Sciatic nerve (tissue), 2 donors: ENCODE data around the gene MORF4L1. TPM values are rescaled to one million over a fixed set of nuclear protein-coding genes. Genes with fewer than 3 reads are reported as not detected.
"Not testable (repeated sequence)": the region's sequence is repeated elsewhere in the genome, so short reads cannot be mapped to it uniquely, and the experiment has no call there.

Experiments
- ATAC-seq: fragments of 200-7000 bp; cut with Tn5 transposase; one replicate; pipeline ENCODE4 v1.9.1; 2020; ENCODE audit warnings: mild to moderate bottlenecking, moderate library complexity
- DNase-seq: peaks from one replicate; pipeline ENCODE4 v3.0.0-alpha.2; 2020; ENCODE audit warnings: low spot score
- intact Hi-C: fragments of 100-400 bp; cut with DNase I; formaldehyde crosslinking; loops from one replicate; pipeline ENCODE4 v1.14.2; 2022
- total RNA-seq: library from RNA; stranded (reverse); fragmentation: NEBNext Ultra II Directional; extraction: Animal tissue kit (Norgen Biotek cat#: 25700); gene quantifications from one replicate; pipeline ENCODE4 v1.2.1, GENCODE V29; 2021
- donor health status: DM: no; HTN: no; CAD: no.
- donor health status: DM: no; HTN: no; CAD: no.

Gene MORF4L1
- total RNA-seq, 1 donor from 2014 or later: 342 TPM

DNA sequence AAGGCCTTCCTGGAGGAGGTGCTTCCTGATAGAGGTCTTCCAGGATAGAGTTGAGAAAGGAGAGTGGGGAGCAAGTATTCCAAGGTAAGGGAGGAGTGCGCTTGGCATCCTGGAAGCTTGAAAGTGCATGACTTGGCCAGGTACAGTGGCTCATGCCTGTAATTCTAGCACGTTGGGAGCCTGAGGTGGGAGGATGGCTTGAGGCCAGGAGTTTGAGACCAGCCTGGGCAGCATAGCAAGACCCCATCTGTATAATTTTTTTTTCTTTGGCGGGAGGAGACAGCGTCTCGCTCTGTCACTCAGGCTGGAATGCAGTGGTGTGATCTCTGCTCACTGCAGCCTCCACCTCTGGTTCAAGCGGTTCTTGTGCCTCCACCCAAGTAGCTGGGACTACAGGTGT lies 19.2 kb upstream of the MORF4L1 start:
- ATAC-seq (no peak), DNase-seq (no peak)
- intact Hi-C loops: no loop called here

DNA sequence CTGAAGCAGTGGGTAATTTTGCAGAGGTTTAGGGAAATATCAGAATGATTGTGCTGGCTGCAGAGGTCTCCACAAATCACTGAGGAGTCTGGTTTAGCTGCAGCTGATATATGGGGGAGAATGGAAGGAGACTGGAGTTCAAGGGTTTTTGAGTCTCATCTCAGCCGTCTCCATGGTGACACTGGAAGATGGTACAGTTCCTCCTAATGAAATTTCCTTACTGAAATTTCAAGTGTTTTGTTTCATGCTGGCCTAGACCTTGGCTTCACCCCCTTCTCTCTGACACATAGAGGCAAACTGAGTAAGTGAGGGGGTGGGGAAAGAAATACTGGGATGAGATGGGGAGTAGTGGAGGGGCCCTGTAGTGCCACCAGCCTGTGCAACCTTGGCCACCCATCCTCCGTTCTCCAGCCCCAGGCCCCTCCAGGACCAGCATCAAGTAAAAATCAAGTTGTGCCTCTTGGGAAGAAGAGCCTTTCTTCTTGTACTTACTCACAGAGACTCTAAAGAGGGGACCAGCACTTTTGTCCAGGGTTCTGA lies 17.8 kb upstream of the MORF4L1 start:
- ATAC-seq: no peak
- intact Hi-C loops: no loop called here
- no peak for DNase-seq

DNA sequence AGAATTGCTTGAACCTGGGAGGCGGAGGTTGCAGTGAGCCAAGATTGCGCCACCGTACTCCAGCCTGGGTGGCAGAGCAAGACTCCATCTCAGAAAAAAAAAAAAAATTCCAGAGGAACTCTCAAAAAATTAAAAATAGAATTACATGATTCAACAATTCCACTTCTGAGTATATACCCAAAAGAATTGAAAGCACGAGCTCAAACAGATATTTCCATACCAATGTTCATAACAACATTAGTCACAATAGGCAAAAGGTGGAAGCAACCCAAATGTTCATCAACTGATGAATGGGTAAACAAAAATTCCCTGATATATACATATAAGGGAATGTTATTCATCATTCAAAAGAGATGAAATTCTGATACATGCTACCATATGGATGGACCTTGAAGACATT lies 16.9 kb upstream of the MORF4L1 start:
- no peak for DNase-seq
- intact Hi-C loops: no loop called here
- no peak for ATAC-seq

DNA sequence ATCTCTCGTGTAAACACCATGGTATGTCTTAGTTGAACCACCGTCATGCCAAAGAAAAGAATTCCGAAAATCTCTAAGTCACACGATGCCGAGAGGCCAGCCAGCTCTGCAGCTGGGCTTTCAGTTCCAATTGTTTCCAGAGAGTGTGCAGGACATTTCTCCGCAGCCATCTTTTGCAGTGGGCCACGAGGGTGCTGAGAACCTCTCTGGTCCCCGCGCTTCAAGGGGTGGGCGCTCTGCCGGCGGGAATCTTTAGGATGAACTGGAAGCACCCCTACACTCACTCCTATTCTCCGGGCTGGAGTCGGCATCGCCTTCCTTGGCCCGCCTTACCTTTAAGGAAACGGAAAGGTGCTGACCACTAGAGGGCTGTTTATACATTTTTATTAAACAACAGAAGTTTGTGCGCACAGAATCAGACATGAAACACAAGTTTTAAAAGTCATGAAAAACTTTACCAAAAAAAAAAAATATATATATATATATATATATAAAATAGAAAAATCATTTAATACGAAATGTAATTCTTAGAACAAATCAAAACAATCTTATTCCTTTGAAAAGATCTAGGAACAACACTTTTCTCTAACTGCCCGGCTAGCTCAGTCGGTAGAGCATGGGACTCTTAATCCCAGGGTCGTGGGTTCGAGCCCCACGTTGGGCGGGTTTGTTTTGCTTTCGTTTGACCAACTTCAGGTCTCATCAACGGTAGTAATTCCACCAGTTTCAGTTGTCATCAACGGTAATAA lies 12.5 kb upstream of the MORF4L1 start:
- ATAC-seq: peak; percentile 86
- intact Hi-C loops: no loop called here
- DNase-seq: peak; percentile 78

DNA sequence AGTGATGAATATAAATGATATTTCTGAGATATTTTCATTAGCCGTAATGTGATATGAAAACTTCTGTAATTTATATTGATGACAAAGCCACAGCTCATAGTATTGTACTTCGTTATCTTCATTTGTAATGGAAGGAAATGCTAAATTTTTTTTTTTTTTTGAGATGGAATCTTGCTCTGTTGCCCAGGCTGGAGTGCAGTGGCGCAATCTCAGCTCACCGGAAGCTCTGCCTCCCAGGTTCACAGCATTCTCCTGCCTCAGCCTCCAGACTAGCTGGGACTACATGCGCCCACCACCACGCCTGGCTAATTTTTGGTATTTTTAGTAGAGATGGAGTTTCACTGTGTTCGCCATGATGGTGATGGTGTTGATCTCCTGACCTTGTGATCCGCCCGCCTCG lies 7.1 kb upstream of the MORF4L1 start:
- ATAC-seq, intact Hi-C loops, DNase-seq: not testable (repeated sequence)

DNA sequence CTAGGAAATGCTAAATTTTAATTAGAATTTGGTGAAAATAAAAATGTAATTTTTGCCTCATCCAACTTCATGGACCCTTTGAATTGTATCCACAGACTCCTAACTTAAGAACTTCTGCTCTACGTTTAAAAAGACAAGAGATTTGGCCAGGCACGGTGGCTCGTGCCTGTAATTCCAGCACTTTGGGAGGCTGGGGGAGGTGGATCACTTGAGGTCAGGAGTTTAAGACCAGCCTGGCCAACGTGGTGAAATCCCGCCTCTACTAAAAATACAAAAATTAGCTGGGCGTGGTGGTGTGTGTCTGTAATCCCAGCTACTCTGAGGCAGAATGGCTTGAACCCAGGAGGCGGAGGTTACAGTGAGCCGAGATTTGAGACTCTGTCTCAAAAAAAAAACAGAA lies 6.7 kb upstream of the MORF4L1 start:
- intact Hi-C loops, ATAC-seq, DNase-seq: not testable (repeated sequence)

DNA sequence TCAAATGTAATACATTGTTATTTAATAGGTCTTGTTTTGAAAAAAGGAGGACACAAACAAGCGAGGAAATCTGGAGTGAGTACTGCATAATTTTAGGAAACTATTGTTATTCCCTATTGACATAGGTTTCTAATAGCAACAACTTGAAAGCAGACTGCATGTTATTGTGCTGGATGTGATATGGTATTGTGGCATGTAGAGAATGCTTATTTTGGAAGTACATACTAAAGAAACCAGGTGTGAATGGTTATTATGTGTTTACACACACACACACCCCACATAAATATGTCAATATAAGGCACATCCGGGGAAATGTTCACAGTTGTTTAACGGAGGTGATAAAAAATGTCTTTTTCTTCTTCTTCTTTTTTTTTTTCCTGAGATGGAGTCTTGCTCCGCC lies 5.9 kb upstream of the MORF4L1 start:
- peak; percentile 58 for ATAC-seq
- DNase-seq: no peak
- intact Hi-C loops: no loop called here

DNA sequence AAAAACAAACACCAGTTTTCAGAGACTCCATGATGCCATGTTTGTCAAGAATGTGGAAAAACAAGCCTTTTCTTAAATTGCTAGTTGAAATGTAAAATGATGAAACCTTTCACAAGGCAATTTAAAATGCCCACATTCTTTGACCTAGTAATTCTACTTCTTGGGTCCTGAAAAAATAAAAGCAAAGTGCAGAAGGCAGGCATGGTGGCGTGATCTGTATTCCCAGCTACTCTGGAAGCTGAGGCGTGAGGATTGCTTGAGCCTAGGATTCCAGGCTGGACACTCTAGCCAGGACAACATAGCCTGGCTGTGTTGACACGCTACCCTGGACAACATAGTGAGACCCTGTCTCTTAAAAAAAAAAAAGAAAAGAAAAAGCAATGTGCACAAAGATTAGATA lies 4.3 kb upstream of the MORF4L1 start:
- ATAC-seq (no peak), DNase-seq (no peak)
- intact Hi-C loops: no loop called here

DNA sequence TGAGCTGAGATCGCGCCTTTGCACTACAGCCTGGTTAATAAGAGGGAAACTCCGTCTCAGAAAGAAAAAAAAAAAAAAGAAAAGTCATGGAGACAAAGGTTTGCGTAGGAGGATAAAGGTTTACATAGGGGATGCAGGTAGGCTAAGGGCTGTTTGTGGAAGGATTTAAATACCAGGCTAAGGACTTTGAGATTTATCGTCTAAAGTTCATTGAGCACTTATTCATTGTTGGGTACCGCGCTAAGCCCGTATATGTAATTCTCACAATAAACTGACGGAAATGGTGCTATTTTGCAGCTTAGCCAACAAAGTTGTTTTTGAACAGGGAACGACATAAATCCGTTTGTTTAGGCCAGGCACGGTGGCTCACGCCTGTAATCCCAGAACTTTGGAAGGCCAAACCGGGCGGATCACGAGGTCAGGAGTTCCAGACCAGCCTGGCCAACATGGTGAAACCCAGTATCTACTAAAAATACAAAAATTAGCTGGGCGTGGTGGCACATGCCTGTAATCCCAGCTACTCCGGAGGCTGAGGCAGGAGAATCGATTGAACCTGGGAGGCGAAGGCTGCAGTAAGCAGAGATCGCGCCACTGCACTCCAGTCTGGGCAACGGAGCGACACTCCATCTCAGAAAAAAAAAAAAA lies 1.1 kb upstream of the MORF4L1 start:
- DNase-seq, intact Hi-C loops, ATAC-seq: not testable (repeated sequence)

DNA sequence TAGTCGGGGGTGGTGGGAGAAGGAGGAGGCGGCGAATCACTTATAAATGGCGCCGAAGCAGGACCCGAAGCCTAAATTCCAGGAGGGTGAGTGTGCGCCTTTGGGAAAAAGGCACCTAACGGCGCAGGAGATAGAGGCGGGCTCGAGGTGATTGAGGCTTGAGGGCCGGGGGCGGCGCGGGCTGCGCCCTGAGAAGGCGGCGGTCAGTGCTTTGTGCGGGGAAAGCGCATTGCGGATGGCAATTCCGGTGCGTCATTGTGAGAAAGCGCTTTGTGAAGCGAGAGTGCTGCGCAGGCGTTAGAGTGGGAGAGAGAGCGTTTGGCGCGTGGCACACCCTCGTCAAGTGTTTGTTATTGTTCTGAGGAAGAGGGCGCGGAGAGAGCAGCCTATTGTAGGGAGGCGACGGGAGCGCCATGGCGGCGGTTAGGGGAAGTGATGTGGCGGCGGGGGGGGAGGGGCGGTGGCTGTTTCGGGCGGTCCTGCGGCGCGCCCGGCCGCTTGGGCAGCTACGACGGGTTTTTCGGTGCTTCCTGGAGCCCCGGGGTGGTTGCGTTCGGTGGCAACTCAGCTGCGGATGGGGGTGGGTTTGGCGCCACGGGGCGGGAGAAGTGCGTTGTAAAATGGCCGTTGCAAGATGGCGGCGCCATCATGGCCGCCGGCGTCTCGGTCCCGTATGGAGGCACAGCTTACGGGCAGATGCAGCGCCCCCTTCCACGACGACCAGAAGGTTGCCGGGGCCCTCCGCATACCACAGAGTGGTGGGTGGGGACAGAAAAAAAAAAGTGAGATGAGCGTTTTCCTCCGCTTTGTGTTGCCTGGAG lies 492 bp downstream of the MORF4L1 start:
- intact Hi-C loops: no loop called here
- ATAC-seq: peak; percentile 76
- peak; percentile 86 for DNase-seq

DNA sequence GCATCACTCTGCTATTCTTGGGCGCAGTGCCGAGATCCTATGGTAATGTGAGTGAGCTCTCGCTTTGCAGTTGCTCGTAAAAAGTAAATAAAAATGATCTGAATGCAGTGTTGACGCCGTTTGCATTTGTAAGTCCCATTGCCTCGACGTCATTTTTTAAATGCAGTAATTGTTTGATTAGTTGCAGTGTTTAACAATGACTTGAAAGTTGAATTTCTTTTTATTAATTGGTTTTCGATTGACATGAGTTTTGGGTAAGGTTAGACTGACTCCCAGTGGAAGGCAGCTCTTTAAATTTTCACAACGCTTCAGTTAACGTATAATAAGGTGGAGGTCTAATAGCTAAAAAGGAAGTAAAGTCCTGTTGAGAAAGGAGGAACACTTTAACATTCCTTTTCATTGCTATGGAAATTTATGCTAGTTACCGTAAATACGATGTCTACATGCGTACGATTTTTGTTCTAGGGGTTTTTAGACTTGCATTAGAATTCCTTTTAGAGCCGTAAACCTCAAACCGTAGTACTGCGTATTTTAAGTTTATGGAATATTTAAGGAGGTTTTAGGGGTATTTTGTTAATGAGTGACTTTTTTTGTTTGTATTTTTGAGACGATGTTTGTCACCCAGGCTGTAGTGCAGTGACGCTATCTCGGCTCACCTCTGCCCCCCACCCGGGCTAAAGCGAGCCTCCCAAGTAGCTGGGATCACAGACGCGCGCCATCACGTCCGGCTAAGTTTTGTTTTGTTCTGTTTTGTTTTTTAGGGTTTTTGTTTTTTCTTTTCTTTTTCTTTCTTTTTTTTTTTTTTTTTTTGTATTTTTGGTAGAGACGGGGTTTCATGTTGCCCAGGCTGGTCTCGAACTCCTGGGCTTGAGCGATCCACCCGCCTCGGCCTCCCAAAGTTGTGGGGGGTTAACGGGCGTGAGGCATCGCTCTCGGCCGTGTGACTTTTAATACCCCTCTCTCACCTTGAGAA lies 1.4 kb downstream of the MORF4L1 start:
- DNase-seq: no peak
- intact Hi-C loops: no loop called here
- peak; percentile 23 for ATAC-seq

DNA sequence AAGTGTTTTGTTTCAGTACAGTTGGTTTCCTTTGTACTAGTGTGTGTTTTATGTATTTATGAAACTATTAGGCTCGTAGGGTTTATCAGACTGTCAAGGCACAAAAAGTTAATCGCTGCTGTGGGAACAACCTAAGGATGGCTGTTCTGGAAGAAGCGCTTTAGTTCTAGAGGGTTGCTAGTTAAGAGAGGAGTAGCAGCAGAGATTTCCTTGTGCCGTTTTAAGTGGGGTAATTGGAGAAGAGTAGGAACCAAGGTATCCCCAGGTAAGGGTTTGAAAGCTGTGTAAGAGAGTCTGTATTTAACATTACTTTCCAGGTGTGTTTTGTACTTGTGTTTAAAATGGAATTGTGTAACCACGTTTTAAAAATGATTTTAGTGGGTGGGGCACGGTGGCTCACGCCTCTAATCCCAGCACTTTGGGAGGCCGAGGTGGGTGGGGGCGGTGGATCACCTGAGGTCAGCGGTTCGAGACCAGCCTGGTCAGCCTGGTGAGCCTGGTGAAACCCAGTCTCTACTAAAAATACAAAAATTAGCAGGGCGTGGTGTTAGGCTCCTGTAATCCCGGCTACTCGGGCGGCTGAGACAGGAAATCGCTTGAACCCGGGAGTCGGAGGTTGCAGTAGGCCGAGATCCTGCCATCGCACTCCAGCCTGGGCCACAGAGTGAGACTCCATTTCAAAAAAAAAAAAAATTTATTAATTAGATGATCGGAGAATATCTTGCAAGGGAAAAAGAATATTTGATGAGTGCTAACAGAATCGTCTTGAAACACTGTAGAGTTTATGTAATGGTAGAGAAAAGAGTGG lies 2.6 kb downstream of the MORF4L1 start:
- intact Hi-C loops: no loop called here
- no peak for ATAC-seq
- no peak for DNase-seq

DNA sequence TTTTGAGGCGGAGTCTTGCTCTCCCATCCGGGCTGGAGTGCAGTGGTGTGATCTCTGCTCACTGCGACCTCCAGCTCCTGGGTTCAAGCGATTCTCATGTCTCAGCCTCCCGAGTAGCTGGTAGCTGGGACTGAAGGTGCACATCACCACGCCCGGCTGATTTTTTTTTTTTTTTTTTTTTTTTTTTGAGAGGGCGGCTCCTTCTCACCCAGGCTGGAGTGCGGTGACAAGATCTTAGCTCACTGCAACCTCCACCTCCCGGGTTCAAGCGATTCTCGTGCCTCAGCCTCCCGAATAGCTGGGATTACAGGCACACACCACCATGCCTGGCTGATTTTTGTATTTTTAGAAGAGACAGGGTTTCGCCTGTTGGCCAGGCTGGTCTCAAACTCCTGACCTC lies 4.3 kb downstream of the MORF4L1 start:
- intact Hi-C loops, DNase-seq, ATAC-seq: not testable (repeated sequence)

DNA sequence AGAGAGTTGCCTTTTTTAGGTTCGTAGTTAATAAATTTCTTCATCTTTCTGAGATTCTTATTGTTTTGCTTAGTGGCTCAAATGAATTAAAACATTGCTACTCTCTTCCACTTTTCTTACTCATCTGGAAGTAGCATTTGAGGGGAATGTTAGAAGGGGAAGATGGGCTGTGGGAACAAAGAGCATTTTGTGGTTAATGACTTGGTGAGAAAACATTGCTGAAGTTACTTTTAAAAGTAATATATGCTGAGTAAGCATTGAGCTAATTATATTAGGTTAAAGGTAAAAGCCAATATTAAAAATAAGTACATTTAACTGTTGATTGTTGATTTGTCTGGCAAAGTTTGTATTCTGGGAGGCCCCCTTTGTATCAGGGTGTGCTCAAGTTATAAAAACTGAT lies 5.7 kb downstream of the MORF4L1 start:
- ATAC-seq: no peak
- intact Hi-C loops: no loop called here
- no peak for DNase-seq

DNA sequence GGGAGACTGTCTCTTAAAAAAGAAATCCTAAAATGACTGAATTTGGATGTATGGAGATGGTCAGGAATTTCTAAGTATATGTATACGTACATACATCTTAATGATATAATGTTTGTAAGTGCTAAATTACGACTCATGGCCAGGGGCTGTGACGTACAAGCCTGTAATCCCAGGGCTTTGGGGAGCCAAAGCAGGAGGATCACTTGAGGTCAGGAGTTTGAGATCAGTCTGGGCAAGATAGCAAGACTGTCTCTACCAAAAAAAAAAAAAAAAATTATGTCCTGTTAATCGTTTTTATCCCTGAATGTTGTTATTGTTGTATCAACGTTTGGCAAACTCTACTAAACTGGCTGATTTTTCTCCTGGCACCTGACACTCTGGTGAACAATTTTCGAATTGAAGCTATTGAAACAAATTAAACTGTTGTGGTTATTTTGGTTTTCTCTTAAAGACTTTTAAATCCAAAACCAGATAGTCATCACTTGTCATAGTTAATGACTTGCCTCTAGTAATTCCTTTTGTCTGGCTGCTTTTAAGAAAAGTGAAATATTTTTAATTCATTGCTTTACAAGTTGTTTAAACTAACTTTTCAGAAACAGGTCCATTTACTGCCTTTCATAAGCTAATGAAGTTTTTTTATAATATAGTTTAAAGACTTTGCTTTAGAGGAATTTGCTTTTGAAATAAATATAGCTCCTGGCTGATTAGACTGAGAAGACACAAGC lies 7.0 kb downstream of the MORF4L1 start:
- intact Hi-C loops: no loop called here
- ATAC-seq (no peak), DNase-seq (no peak)

DNA sequence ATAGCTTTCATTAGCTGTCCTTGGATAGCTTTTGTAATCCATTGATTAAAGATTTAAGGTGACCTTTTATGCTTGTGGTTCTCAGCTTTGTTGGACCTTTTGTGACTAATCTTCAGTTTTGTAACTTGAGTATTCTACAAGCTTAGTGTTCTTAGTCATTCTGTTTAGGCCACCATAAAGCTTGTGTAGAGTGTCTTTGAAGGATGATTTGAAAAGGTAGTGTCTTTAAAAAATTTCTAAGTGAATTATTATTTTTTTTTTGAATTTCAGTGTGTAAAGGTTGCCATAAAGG lies 7.5 kb downstream of the MORF4L1 start:
- DNase-seq: no peak
- ATAC-seq: no peak
- intact Hi-C loops: no loop called here

DNA sequence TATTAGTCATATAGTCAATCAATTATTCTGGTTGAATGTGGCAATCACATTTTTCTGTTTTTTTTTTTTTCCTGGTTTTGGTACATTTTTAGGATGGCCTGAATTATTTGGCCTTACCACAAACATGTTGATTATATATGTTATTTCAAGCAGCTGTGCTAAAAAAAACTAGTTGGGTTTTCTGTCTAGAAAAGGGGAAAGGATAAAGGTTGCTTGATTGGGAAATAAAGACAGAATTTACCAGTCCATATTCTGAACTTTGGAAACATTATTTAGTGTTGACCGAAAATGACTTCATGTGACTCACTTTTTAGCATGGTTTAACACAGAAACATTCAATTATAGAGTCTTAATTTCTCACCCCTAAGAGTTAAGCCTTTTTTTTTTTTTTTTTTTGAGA lies 8.1 kb downstream of the MORF4L1 start:
- intact Hi-C loops: no loop called here
- ATAC-seq: no peak

More for the DNA sequence above, 8.1 kb downstream of the MORF4L1 start:
- no peak for DNase-seq
